Caco-2 (cell line): ENCODE data around the gene SCUBE3. TPM values are rescaled to one million over a fixed set of nuclear protein-coding genes. Genes with fewer than 3 reads are reported as not detected.

Experiments
- BruUV-seq: library from RNA; stranded (reverse); fragments of 400-500 nt; replicated peaks from 2 replicates; lab custom pipeline; 2021; lab: Mats Ljungman, UMichigan
- CTCF ChIA-PET: fragments of 300-600 bp; sonication (Branson Sonifier 250); formaldehyde crosslinking; loops from one replicate; lab custom pipeline; 2022; ENCODE audit warnings: antibody characterized with exemption; lab: Charles Lee
- POLR2A ChIA-PET: fragments of 300-600 bp; sonication (Branson Sonifier 250); formaldehyde crosslinking; loops from one replicate; lab custom pipeline; 2022; ENCODE audit warnings: antibody characterized with exemption; lab: Charles Lee
- DNase-seq, 2 experiments: peaks; one replicate each; pipeline versions ENCODE4 v3.0.0 to v3.0.0-alpha.2; 2020 to 2022
- H3K27me3 ChIP-seq: replicated peaks from 2 replicates; pipeline ENCODE4 v1.6.0; 2011; ENCODE audit warnings: low read length; ENCODE audit not compliant: control insufficient read depth, insufficient read depth
- H3K36me3 ChIP-seq: 2 replicates; pipeline ENCODE4 v1.5.1; 2011; ENCODE audit warnings: low read length; ENCODE audit not compliant: control insufficient read depth, insufficient read depth
- H3K4me1 ChIP-seq: fragments of 250-450 bp; sonication (Bioruptor Pico); 2 replicates; pipeline ENCODE4 v1.5.1; 2020; ENCODE audit warnings: mild to moderate bottlenecking
- H3K4me3 ChIP-seq: 2 replicates; pipeline ENCODE4 v1.5.1; 2011; ENCODE audit warnings: low read depth, mild to moderate bottlenecking, control low read depth, low read length
- H3K9me3 ChIP-seq: fragments of 250-450 bp; sonication (Bioruptor Pico); 2 replicates; pipeline ENCODE4 v1.5.1; 2020; ENCODE audit warnings: mild to moderate bottlenecking, moderate library complexity
- H3K27ac Mint-ChIP-seq: one replicate; pipeline ENCODE4 v1.8.0; 2022; ENCODE audit warnings: mixed read lengths; ENCODE audit not compliant: unreplicated experiment
- H3K27me3 Mint-ChIP-seq: one replicate; pipeline ENCODE4 v1.8.0; 2022; ENCODE audit warnings: mixed read lengths; ENCODE audit not compliant: insufficient read depth, unreplicated experiment
- H3K36me3 Mint-ChIP-seq: one replicate; pipeline ENCODE4 v1.8.0; 2022; ENCODE audit warnings: mild to moderate bottlenecking, mixed read lengths; ENCODE audit not compliant: insufficient read depth, unreplicated experiment
- H3K4me1 Mint-ChIP-seq: one replicate; pipeline ENCODE4 v1.8.0; 2022; ENCODE audit warnings: low read depth, mixed read lengths; ENCODE audit not compliant: unreplicated experiment
- H3K4me3 Mint-ChIP-seq: one replicate; pipeline ENCODE4 v1.8.0; 2022; ENCODE audit warnings: mild to moderate bottlenecking, moderate library complexity, mixed read lengths; ENCODE audit not compliant: unreplicated experiment
- H3K9me3 Mint-ChIP-seq: one replicate; pipeline ENCODE4 v1.8.0; 2022; ENCODE audit warnings: mixed read lengths; ENCODE audit not compliant: unreplicated experiment
- CTCF ChIP-seq, 2 experiments: fragments of 200-600 bp in 1 of 2; IDR thresholded peaks; 1 replicate in 1 of 2; 2 replicates in 1 of 2; pipeline versions ENCODE4 v1.5.1 to v1.8.0; 2011 to 2022; ENCODE audit warnings: antibody characterized with exemption in 1 of 2, control low read depth in 1 of 2, inconsistent platforms in 1 of 2, low read depth in 1 of 2, low read length in 1 of 2, mild to moderate bottlenecking in 1 of 2, moderate library complexity in 1 of 2; ENCODE audit not compliant: insufficient read depth in 1 of 2, severe bottlenecking in 1 of 2, unreplicated experiment in 1 of 2
- intact Hi-C: fragments of 100-400 bp; cut with micrococcal nuclease; formaldehyde crosslinking; loops from one replicate; pipeline ENCODE4 v1.10.0; 2022; ENCODE audit not compliant: unreplicated experiment
- total RNA-seq: library from RNA; stranded (reverse); gene quantifications from 2 replicates; pipeline ENCODE4 v1.2.3, GENCODE V29; 2022

The SCUBE3 gene
- total RNA-seq, 1 experiment from 2014 or later, result 1.3 TPM

DNA sequence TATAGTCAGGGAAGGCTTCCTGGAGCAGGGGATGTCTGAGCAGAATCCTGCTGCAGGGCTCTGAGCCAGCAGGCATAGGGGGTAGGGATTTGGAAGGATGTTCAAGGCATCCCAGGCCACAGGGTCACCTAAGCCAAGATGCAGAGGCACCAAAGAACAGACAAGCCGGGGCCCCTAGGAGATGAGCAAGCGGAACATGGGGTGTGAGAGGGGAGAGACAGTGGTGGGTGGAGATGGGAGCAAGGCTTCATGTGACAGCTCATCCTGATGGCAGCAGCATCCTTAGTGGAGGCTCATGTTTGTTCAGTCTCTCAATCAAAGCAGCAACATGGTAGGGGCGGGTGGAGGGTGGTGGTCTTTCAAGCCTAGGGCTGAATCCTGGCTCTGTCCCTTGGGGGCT lies 42.9 kb upstream of the SCUBE3 start:
- intact Hi-C loops, result no loop called here
- no peaks in the 10 kb centered on the region for H3K36me3 ChIP-seq
- Mint-ChIP-seq H3K36me3 (no peaks in the 10 kb centered on the region), H3K27ac (no peak overlapping the region), H3K27me3 (no peaks in the 10 kb centered on the region), H3K4me3 (no peak overlapping the region), H3K4me1 (no peaks in the 10 kb centered on the region), H3K9me3 (peaks cover 10% of the 10 kb centered on the region)
- H3K27me3 ChIP-seq, result no peaks in the 10 kb centered on the region
- DNase-seq, result no peak
- H3K4me1 ChIP-seq, result peaks cover 5% of the 10 kb centered on the region; the same call in 1 of the 2 replicates
- CTCF ChIA-PET, result no interaction called here
- TF ChIP-seq CTCF (IDR thresholded peaks at IDR 0.05; ENCODE audit: insufficient read depth in 1 of 2, low read depth in 1 of 2, low read length in 1 of 2, severe bottlenecking in 1 of 2, unreplicated experiment in 1 of 2), result no peak
- no TSS peak for BruUV-seq
- no peaks in the 10 kb centered on the region for H3K9me3 ChIP-seq
- H3K4me3 ChIP-seq, result no peak overlapping the region
- POLR2A ChIA-PET, result no interaction called here

DNA sequence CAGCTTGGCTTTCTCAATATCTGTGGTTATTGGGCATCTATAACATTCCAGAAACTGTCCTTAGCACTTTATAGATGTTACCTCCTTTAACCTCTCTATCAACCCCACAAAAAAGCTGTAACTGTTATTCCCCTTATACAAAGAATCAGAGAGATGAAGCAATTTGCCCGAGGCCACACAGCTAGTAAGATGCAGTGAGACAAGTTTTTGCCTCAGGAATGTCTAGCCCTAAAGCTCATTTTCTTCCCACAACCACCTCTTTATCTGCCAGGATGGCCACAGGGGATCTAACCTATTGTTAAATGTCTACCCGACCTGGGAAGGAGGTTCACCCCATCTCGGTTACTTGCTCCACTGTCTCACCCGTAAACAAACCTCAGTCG lies 40.7 kb upstream of the SCUBE3 start:
- Histone ChIP-seq H3K27me3 (no peaks in the 10 kb centered on the region), H3K4me3 (no peak overlapping the region), H3K36me3 (no peaks in the 10 kb centered on the region), H3K4me1 (no peaks in the 10 kb centered on the region), H3K9me3 (no peaks in the 10 kb centered on the region)
- no peaks in the 10 kb centered on the region for H3K36me3 Mint-ChIP-seq
- no peak for DNase-seq
- POLR2A ChIA-PET, result interaction anchor here (0.9 kb wide), 1 partner anchor 32 kb away, joined by 3 read pairs; no protein-coding TSS in a partner anchor
- CTCF ChIA-PET, result no interaction called here
- H3K4me3 Mint-ChIP-seq, result no peak overlapping the region
- H3K4me1 Mint-ChIP-seq, result no peaks in the 10 kb centered on the region
- H3K27ac Mint-ChIP-seq, result no peak overlapping the region
- no TSS peak for BruUV-seq
- peaks cover 10% of the 10 kb centered on the region for H3K9me3 Mint-ChIP-seq
- H3K27me3 Mint-ChIP-seq, result no peaks in the 10 kb centered on the region
- TF ChIP-seq CTCF (IDR thresholded peaks at IDR 0.05; ENCODE audit: insufficient read depth in 1 of 2, low read depth in 1 of 2, low read length in 1 of 2, severe bottlenecking in 1 of 2, unreplicated experiment in 1 of 2), result no peak
- intact Hi-C loops, result no loop called here

DNA sequence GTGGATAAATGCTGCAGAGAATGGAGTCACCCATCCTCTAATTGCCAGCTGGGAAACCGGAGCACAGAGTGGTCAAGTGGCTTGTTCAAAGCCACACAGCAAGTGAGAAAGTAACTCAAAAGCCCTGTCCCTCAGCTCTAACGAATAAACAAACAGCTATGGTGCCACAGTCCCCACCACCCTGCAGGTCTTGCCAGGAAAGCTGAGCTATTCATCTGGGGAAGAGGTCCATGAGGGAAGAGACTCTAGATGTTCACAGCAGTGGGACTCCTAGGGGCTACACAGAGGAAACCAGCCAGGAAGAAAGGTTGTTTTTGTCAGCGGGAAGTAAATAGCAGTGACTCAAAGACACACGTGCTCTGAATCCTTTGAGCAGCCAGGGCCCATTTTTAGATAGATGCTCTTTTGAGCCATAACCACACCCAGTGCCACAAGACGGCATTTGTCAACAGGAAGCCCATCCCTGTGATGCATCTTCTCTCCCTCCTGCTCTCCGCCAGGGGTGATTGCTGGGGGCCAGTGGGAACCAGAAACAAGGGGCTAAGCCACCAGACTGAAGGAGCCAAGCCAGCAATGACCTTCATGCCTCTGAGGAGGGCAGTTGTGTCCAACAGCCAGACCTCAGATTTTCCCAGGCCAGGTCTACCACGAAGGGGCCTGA lies 40.2 kb upstream of the SCUBE3 start:
- no peak for DNase-seq
- no peaks in the 10 kb centered on the region for H3K27me3 ChIP-seq
- Mint-ChIP-seq H3K27me3 (no peaks in the 10 kb centered on the region), H3K4me3 (no peak overlapping the region), H3K36me3 (no peaks in the 10 kb centered on the region), H3K4me1 (no peaks in the 10 kb centered on the region), H3K27ac (no peak overlapping the region), H3K9me3 (peaks cover 10% of the 10 kb centered on the region)
- CTCF ChIA-PET, result no interaction called here
- no peak overlapping the region for H3K4me3 ChIP-seq
- no TSS peak for BruUV-seq
- H3K9me3 ChIP-seq, result no peaks in the 10 kb centered on the region
- no peaks in the 10 kb centered on the region for H3K36me3 ChIP-seq
- POLR2A ChIA-PET, result interaction anchor here (0.9 kb wide), 1 partner anchor 32 kb away, joined by 3 read pairs; no protein-coding TSS in a partner anchor
- intact Hi-C loops, result no loop called here
- no peak for TF ChIP-seq CTCF (IDR thresholded peaks at IDR 0.05; ENCODE audit: insufficient read depth in 1 of 2, low read depth in 1 of 2, low read length in 1 of 2, severe bottlenecking in 1 of 2, unreplicated experiment in 1 of 2)
- H3K4me1 ChIP-seq, result no peaks in the 10 kb centered on the region
